Trophoblast cell (in vitro differentiated cells and primary cell): ENCODE measurements around the gene BTC.
"Not testable (repeated sequence)": the region's sequence is repeated elsewhere in the genome, so short reads cannot be mapped to it uniquely, and the experiment has no call there.

Source experiments
- DNase-seq, 2 donors: peaks; one replicate each; pipeline ENCODE4 v3.0.0-alpha.2; 2016
- H2AFZ ChIP-seq: 2 replicates; pipeline ENCODE4 v1.6.1; 2013; ENCODE audit warnings: low read length, moderate library complexity, mild to moderate bottlenecking; ENCODE audit not compliant: insufficient read depth, poor library complexity
- H2AK5ac ChIP-seq: 2 replicates; pipeline ENCODE4 v1.6.1; 2013; ENCODE audit warnings: mild to moderate bottlenecking, low read length
- H2BK120ac ChIP-seq: 2 replicates; pipeline ENCODE4 v1.6.1; 2013; ENCODE audit warnings: low read length, mild to moderate bottlenecking, moderate library complexity; ENCODE audit not compliant: insufficient read depth, poor library complexity
- H2BK12ac ChIP-seq: 2 replicates; pipeline ENCODE4 v1.6.1; 2013; ENCODE audit warnings: mild to moderate bottlenecking, low read length, moderate library complexity
- H2BK5ac ChIP-seq: 2 replicates; pipeline ENCODE4 v1.6.1; 2013; ENCODE audit warnings: low read length, low read depth, moderate library complexity, mild to moderate bottlenecking; ENCODE audit not compliant: poor library complexity
- H3K14ac ChIP-seq: 2 replicates; pipeline ENCODE4 v1.6.1; 2013; ENCODE audit warnings: mild to moderate bottlenecking, low read length
- H3K18ac ChIP-seq: 2 replicates; pipeline ENCODE4 v1.6.1; 2013; ENCODE audit warnings: mild to moderate bottlenecking, low read length
- H3K23ac ChIP-seq: 2 replicates; pipeline ENCODE4 v1.6.1; 2013; ENCODE audit warnings: low read length
- H3K27ac ChIP-seq: 2 replicates; pipeline ENCODE4 v1.5.1; 2013; ENCODE audit warnings: low read depth, mild to moderate bottlenecking, inconsistent platforms, low read length, moderate library complexity
- H3K27me3 ChIP-seq: 2 replicates; pipeline ENCODE4 v1.6.1; 2013; ENCODE audit warnings: inconsistent platforms, mild to moderate bottlenecking, low read length, moderate library complexity; ENCODE audit not compliant: insufficient read depth
- H3K36me3 ChIP-seq, 2 experiments: 1 replicate in 1 of 2; 2 replicates in 1 of 2; pipeline ENCODE4 v1.6.1; 2013; ENCODE audit warnings: low read length in 2 of 2, mild to moderate bottlenecking in 2 of 2, moderate library complexity in 1 of 2; ENCODE audit not compliant: insufficient read depth in 2 of 2, control insufficient read depth in 1 of 2
- H3K4ac ChIP-seq: 2 replicates; pipeline ENCODE4 v1.6.1; 2013; ENCODE audit warnings: low read depth, mild to moderate bottlenecking, low read length, moderate library complexity
- H3K4me1 ChIP-seq, 2 experiments: 1 replicate in 1 of 2; 2 replicates in 1 of 2; pipeline ENCODE4 v1.6.1; 2013; ENCODE audit warnings: low read length in 2 of 2, mild to moderate bottlenecking in 2 of 2, moderate library complexity in 1 of 2; ENCODE audit not compliant: insufficient read depth in 2 of 2, control insufficient read depth in 1 of 2
- H3K4me2 ChIP-seq: 2 replicates; pipeline ENCODE4 v1.6.1; 2013; ENCODE audit warnings: inconsistent platforms, mild to moderate bottlenecking, low read length, moderate library complexity
- H3K4me3 ChIP-seq: 2 replicates; pipeline ENCODE4 v1.5.1; 2013; ENCODE audit warnings: mild to moderate bottlenecking, low read depth, low read length, inconsistent platforms
- H3K79me1 ChIP-seq: one replicate; pipeline ENCODE4 v1.6.1; 2013; ENCODE audit warnings: low read length
- H3K79me2 ChIP-seq: 2 replicates; pipeline ENCODE4 v1.6.1; 2013; ENCODE audit warnings: low read length, mild to moderate bottlenecking; ENCODE audit not compliant: control insufficient read depth, insufficient read depth, poor library complexity
- H3K9ac ChIP-seq: 2 replicates; pipeline ENCODE4 v1.6.1; 2013; ENCODE audit warnings: mild to moderate bottlenecking, low read length
- H3K9me3 ChIP-seq: 2 replicates; pipeline ENCODE4 v1.6.1; 2013; ENCODE audit warnings: low read depth, mild to moderate bottlenecking, control low read depth, inconsistent platforms, low read length; ENCODE audit not compliant: insufficient read depth
- H4K12ac ChIP-seq: 2 replicates; pipeline ENCODE4 v1.6.1; 2013; ENCODE audit warnings: low read depth, mild to moderate bottlenecking, low read length, moderate library complexity
- H4K8ac ChIP-seq: 2 replicates; pipeline ENCODE4 v1.6.1; 2013; ENCODE audit warnings: low read depth, mild to moderate bottlenecking, low read length, moderate library complexity
- H4K91ac ChIP-seq: one replicate; pipeline ENCODE4 v1.6.1; 2013; ENCODE audit warnings: low read depth, mild to moderate bottlenecking, low read length, moderate library complexity
- WGBS: extraction: QIAGEN DNeasy Blood & Tissue Kit; methylation state at CpG from one replicate; pipeline ENCODE4 v1.1.7; 2013; ENCODE audit warnings: missing lambda C conversion rate; ENCODE audit not compliant: insufficient read length, insufficient coverage; ENCODE audit errors: extremely low coverage; 5-methylcytosine and 5-hydroxymethylcytosine counted together

The BTC gene

DNA sequence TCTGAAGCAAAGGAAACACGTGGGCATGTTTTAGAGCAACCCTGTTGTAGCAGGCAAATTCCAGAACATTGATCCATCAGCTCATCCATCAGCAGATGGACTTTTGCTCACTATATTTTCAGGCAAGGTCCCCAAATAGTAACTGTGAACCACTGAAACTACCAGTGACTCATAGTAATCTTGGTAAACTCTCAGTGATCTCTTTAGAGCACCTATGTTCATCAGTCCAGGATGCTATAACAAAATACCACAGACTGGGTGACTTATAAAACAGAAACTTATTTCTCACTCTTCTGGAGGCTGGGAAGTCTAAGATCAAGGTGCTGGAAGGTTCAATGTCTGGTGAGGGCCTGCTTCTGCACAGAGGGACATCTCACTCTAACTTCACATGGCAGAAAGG is 28.9 kb upstream of the BTC start:
- Histone ChIP-seq H3K4me1 (peaks cover 4 to 8% of the 10 kb centered on the region in 2 experiments), H3K4me3 (no peak overlapping the region), H3K18ac (no peak overlapping the region), H2AFZ (no peak overlapping the region), H2BK12ac (no peak overlapping the region), H4K91ac (no peak overlapping the region), H3K27ac (no peak overlapping the region), H4K12ac (no peak overlapping the region), H3K4ac (no peak overlapping the region), H3K14ac (no peak overlapping the region), H2BK5ac (no peak overlapping the region), H3K79me1 (no peaks in the 10 kb centered on the region), H3K4me2 (no peak overlapping the region), H3K9ac (no peak overlapping the region), H3K27me3 (no peaks in the 10 kb centered on the region), H3K36me3 (no peaks in the 10 kb centered on the region), H3K79me2 (no peaks in the 10 kb centered on the region), H2AK5ac (no peak overlapping the region), H4K8ac (no peak overlapping the region), H2BK120ac (no peak overlapping the region), H3K9me3 (no peaks in the 10 kb centered on the region), H3K23ac (no peak overlapping the region)
- no CpG with 5 or more reads among the region's 1 CpG for WGBS
- DNase-seq: no peak

- no peak overlapping the region for H3K23ac ChIP-seq
- no peak overlapping the region for H2BK12ac ChIP-seq
- H4K8ac ChIP-seq: no peak overlapping the region
- no peak overlapping the region for H2BK5ac ChIP-seq
- H4K12ac ChIP-seq: no peak overlapping the region
- no peaks in the 10 kb centered on the region for H3K79me2 ChIP-seq
- WGBS: no CpG with 5 or more reads among the region's 2 CpGs
- H3K36me3 ChIP-seq: no peaks in the 10 kb centered on the region
- H3K4me2 ChIP-seq: no peak overlapping the region
- H2AFZ ChIP-seq: no peak overlapping the region
- no peaks in the 10 kb centered on the region for H3K27me3 ChIP-seq
- no peak overlapping the region for H2BK120ac ChIP-seq
- H3K27ac ChIP-seq: no peak overlapping the region
- H3K14ac ChIP-seq: no peak overlapping the region
- H2AK5ac ChIP-seq: no peak overlapping the region
- H3K9ac ChIP-seq: no peak overlapping the region
- no peaks in the 10 kb centered on the region for H3K79me1 ChIP-seq
- H4K91ac ChIP-seq: no peak overlapping the region
- no peak overlapping the region for H3K18ac ChIP-seq
- H3K9me3 ChIP-seq: no peaks in the 10 kb centered on the region
- no peak overlapping the region for H3K4ac ChIP-seq
- H3K4me1 ChIP-seq: peaks cover 4 to 8% of the 10 kb centered on the region in 2 experiments
- no peak overlapping the region for H3K4me3 ChIP-seq
- no peak for DNase-seq
These were observed 28.3 kb upstream of the BTC start for GRCh38 chr4:74822603-74823002.

DNA sequence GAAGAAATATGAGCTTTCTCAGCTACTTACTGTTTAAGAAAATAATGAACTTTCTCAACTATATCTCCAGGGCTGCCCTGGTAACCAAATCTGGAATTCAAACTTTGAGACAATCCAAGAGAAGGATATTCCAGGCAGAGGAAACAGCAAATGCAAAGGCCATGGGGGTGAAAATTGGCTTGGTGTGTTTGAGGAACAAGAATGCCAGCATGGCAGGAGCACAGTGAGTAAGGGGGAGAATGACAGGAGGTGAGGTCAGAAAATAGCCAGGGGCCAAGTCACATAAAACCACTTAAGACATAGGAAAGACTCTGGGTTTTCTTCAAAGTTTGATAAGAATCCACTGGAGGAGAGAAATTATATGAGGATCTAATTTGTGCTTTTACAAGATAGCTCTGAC is 27.2 kb upstream of the BTC start:
- DNase-seq: peak; percentile 76 to 80
- Histone ChIP-seq H4K8ac (no peak overlapping the region), H3K27me3 (no peaks in the 10 kb centered on the region), H2AFZ (no peak overlapping the region), H3K18ac (no peak overlapping the region), H3K23ac (no peak overlapping the region), H3K79me1 (no peaks in the 10 kb centered on the region), H2BK5ac (no peak overlapping the region), H4K12ac (no peak overlapping the region), H3K27ac (no peak overlapping the region), H3K4me1 (peaks cover 4 to 8% of the 10 kb centered on the region in 2 experiments), H2AK5ac (no peak overlapping the region), H4K91ac (no peak overlapping the region), H3K9ac (no peak overlapping the region), H3K79me2 (no peaks in the 10 kb centered on the region), H3K4me2 (no peak overlapping the region), H3K4ac (no peak overlapping the region), H3K14ac (no peak overlapping the region), H3K36me3 (no peaks in the 10 kb centered on the region), H3K9me3 (no peaks in the 10 kb centered on the region), H2BK120ac (no peak overlapping the region), H2BK12ac (no peak overlapping the region), H3K4me3 (no peak overlapping the region)

DNA sequence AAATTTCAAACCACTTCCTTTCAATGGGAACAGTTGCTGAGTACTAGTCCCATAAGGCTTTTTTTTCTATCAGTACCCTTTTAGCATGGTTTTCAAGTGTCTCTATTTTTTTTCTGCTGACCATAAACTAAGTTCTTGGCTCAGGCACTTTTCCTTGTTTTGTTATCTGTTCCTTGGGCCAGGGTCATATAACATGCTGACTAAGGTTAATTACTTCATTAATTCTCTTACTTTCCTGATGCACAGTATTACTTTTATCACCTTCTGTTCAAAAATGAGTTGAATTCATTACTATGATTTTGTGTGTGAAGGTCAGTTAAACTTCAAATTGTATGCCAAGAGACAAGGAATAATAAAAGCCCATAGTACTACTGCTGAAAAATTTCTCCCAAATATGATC is 19.7 kb upstream of the BTC start:
- Histone ChIP-seq H2BK120ac (no peak overlapping the region), H3K9ac (no peak overlapping the region), H3K23ac (no peak overlapping the region), H4K91ac (no peak overlapping the region), H2AFZ (no peak overlapping the region), H3K4me3 (no peak overlapping the region), H2AK5ac (no peak overlapping the region), H3K27ac (no peak overlapping the region), H3K36me3 (no peaks in the 10 kb centered on the region), H3K79me1 (no peaks in the 10 kb centered on the region), H2BK12ac (no peak overlapping the region), H3K27me3 (no peaks in the 10 kb centered on the region), H3K79me2 (no peaks in the 10 kb centered on the region), H3K14ac (no peak overlapping the region), H3K9me3 (no peaks in the 10 kb centered on the region), H4K12ac (no peak overlapping the region), H3K4ac (no peak overlapping the region), H2BK5ac (no peak overlapping the region), H3K4me1 (no peaks in the 10 kb centered on the region), H3K4me2 (no peak overlapping the region), H4K8ac (no peak overlapping the region), H3K18ac (no peak overlapping the region)
- no peak for DNase-seq

DNA sequence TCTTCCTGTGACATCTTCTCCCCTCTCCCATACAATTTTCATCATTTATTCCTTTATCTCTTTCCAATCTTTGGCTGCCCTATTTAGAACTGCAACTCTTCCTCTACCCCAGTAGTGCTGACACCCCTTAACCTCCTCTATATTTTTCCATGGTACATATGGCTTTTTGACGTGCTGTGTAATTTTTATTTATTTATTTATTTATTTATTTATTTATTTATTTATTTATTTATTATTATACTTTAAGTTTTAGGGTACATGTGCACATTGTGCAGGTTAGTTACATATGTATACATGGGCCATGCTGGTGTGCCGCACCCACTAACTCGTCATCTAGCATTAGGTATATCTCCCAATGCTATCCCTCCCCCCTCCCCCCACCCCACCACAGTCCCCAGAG is 17.7 kb upstream of the BTC start:
- not testable (repeated sequence) for H3K27me3 ChIP-seq, H4K91ac ChIP-seq, H3K23ac ChIP-seq, H3K18ac ChIP-seq, H3K4me3 ChIP-seq, H3K9me3 ChIP-seq, H3K79me1 ChIP-seq, H2BK12ac ChIP-seq, H2AFZ ChIP-seq, H3K4ac ChIP-seq, H3K4me1 ChIP-seq, H3K9ac ChIP-seq, H2BK5ac ChIP-seq, H3K36me3 ChIP-seq, H2BK120ac ChIP-seq, H2AK5ac ChIP-seq, DNase-seq, H3K14ac ChIP-seq, H3K79me2 ChIP-seq, H3K27ac ChIP-seq, H4K8ac ChIP-seq, H4K12ac ChIP-seq, H3K4me2 ChIP-seq
- no CpG with 5 or more reads among the region's 3 CpGs for WGBS
